ENCODE measurements around the gene XPC.
"Not testable (repeated sequence)": the region's sequence is repeated elsewhere in the genome, so short reads cannot be mapped to it uniquely, and the experiment has no call there.

XPC gene

GRCh38 chr3:14118400-14119381 lies 59.7 kb downstream of the XPC start:
- DNase-seq (ENCODE audit: low read depth): no peak
- no peak for TF ChIP-seq CTCF (IDR thresholded peaks at IDR 0.05; ENCODE audit: low read depth, low read length, missing control alignments)
- H3K4me3 ChIP-seq (ENCODE audit: low read depth, low read length): no peak overlapping the region

- TF ChIP-seq CTCF (IDR thresholded peaks at IDR 0.05; ENCODE audit: low read depth, low read length, missing control alignments): no peak
- no peak for DNase-seq (ENCODE audit: low read depth)
- H3K4me3 ChIP-seq (ENCODE audit: low read depth, low read length): no peak overlapping the region
Observed at GRCh38 chr3:14117468-14118399, 60.7 kb downstream of the XPC start.

- H3K4me3 ChIP-seq (ENCODE audit: low read depth, low read length): no peak overlapping the region
- no peak for DNase-seq (ENCODE audit: low read depth)
- TF ChIP-seq CTCF (IDR thresholded peaks at IDR 0.05; ENCODE audit: low read depth, low read length, missing control alignments): no peak
Observed at GRCh38 chr3:14113965-14114635, 64.3 kb downstream of the XPC start.

GRCh38 chr3:14110699-14111098 lies 67.7 kb downstream of the XPC start:
- DNase-seq (ENCODE audit: low read depth): no peak
- no peak for TF ChIP-seq CTCF (IDR thresholded peaks at IDR 0.05; ENCODE audit: low read depth, low read length, missing control alignments)
- no peak overlapping the region for H3K4me3 ChIP-seq (ENCODE audit: low read depth, low read length)

GRCh38 chr3:14109821-14110220 lies 68.6 kb downstream of the XPC start:
- not testable (repeated sequence) for H3K4me3 ChIP-seq (ENCODE audit: low read depth, low read length); DNase-seq (ENCODE audit: low read depth)

- no peak for TF ChIP-seq CTCF (IDR thresholded peaks at IDR 0.05; ENCODE audit: low read depth, low read length, missing control alignments)
- H3K4me3 ChIP-seq (ENCODE audit: low read depth, low read length): no peak overlapping the region
- DNase-seq (ENCODE audit: low read depth): no peak
Observed at GRCh38 chr3:14097616-14098391, 80.6 kb downstream of the XPC start.
